Measurements from ENCODE around the gene CIAO1. TPM values are rescaled to one million over a fixed set of nuclear protein-coding genes. Genes with fewer than 3 reads are reported as not detected.
"Not testable (repeated sequence)": the region's sequence is repeated elsewhere in the genome, so short reads cannot be mapped to it uniquely, and the experiment has no call there.

Gene CIAO1
- polyA plus RNA-seq (2012; ENCODE audit: insufficient read depth, insufficient read length, low read depth), result 73.9 TPM

GRCh38 chr2:96265840-96266679 lies at the start of gene CIAO1, which contains the start of gene TMEM127:
CIAO1 (plus strand) TSS chr2:96266225; CDS start chr2:96266351, 126 bp downstream.
TMEM127 (minus strand) TSS chr2:96265997; CDS start chr2:96265381, 616 bp downstream.
- DNase-seq, result peak; percentile 95
- Histone ChIP-seq H3K9me3 (no peaks in the 10 kb centered on the region), H3K36me3 (peaks cover 9% of the 10 kb centered on the region), H3K27me3 (no peaks in the 10 kb centered on the region), H3K4me3 (ENCODE audit: low read depth, low read length) (peak within 1 kb of the TSS; percentile 91), H3K4me1 (no peaks in the 10 kb centered on the region)
- peak; percentile 22; the same call in 1 of the 2 replicates for TF ChIP-seq CTCF (IDR thresholded peaks at IDR 0.05; ENCODE audit: low read depth, low read length)

GRCh38 chr2:96218508-96219131 lies 47.4 kb upstream of the CIAO1 start:
- no peak for TF ChIP-seq CTCF (IDR thresholded peaks at IDR 0.05; ENCODE audit: low read depth, low read length)
- Histone ChIP-seq H3K36me3 (no peaks in the 10 kb centered on the region), H3K27me3 (no peaks in the 10 kb centered on the region), H3K4me1 (no peaks in the 10 kb centered on the region), H3K9me3 (no peaks in the 10 kb centered on the region), H3K4me3 (ENCODE audit: low read depth, low read length) (no peak overlapping the region)
- DNase-seq, result no peak

- DNase-seq; H3K4me3 ChIP-seq (ENCODE audit: low read depth, low read length); H3K27me3 ChIP-seq: not testable (repeated sequence)
These were observed 46.1 kb upstream of the CIAO1 start for GRCh38 chr2:96219959-96220358.

GRCh38 chr2:96221106-96221505 lies 44.9 kb upstream of the CIAO1 start:
- H3K27me3 ChIP-seq; H3K36me3 ChIP-seq; H3K4me1 ChIP-seq; H3K4me3 ChIP-seq (ENCODE audit: low read depth, low read length); DNase-seq; H3K9me3 ChIP-seq: not testable (repeated sequence)

More at GRCh38 chr2:96219959-96220358, 46.1 kb upstream of the CIAO1 start:
- not testable (repeated sequence) for H3K9me3 ChIP-seq, H3K36me3 ChIP-seq, H3K4me1 ChIP-seq

- no peak for DNase-seq
- no peak overlapping the region for H3K4me3 ChIP-seq (ENCODE audit: low read depth, low read length)
These were observed 41.0 kb upstream of the CIAO1 start for GRCh38 chr2:96225016-96225533.

GRCh38 chr2:96231316-96231715 lies 34.7 kb upstream of the CIAO1 start:
- TF ChIP-seq CTCF (IDR thresholded peaks at IDR 0.05; ENCODE audit: low read depth, low read length), result no peak
- Histone ChIP-seq H3K27me3 (no peaks in the 10 kb centered on the region), H3K4me3 (ENCODE audit: low read depth, low read length) (no peak overlapping the region), H3K36me3 (no peaks in the 10 kb centered on the region), H3K4me1 (no peaks in the 10 kb centered on the region), H3K9me3 (no peaks in the 10 kb centered on the region)
- DNase-seq, result no peak

More at GRCh38 chr2:96225016-96225533, 41.0 kb upstream of the CIAO1 start:
- Histone ChIP-seq H3K9me3 (no peaks in the 10 kb centered on the region), H3K4me1 (no peaks in the 10 kb centered on the region), H3K36me3 (no peaks in the 10 kb centered on the region), H3K27me3 (no peaks in the 10 kb centered on the region)
- no peak for TF ChIP-seq CTCF (IDR thresholded peaks at IDR 0.05; ENCODE audit: low read depth, low read length)

- Histone ChIP-seq H3K4me3 (ENCODE audit: low read depth, low read length) (no peak overlapping the region), H3K36me3 (no peaks in the 10 kb centered on the region), H3K4me1 (no peaks in the 10 kb centered on the region), H3K27me3 (no peaks in the 10 kb centered on the region), H3K9me3 (no peaks in the 10 kb centered on the region)
- DNase-seq, result no peak
- TF ChIP-seq CTCF (IDR thresholded peaks at IDR 0.05; ENCODE audit: low read depth, low read length), result no peak
These were observed 32.6 kb upstream of the CIAO1 start for GRCh38 chr2:96233436-96233835.

All from BE2C (cell line).